ENCODE results near the gene TCEAL6.
"Not testable (repeated sequence)": the region's sequence is repeated elsewhere in the genome, so short reads cannot be mapped to it uniquely, and the experiment has no call there.

Gene TCEAL6

GRCh38 chrX:102142274-102142673, at the start of gene TCEAL6:
TCEAL6 (minus strand) TSS chrX:102142481.
- not testable (repeated sequence) for H3K36me3 ChIP-seq (ENCODE audit: control insufficient read depth, insufficient read depth, low read length); H3K9ac ChIP-seq (ENCODE audit: low read depth, low read length); H3K9me3 ChIP-seq (ENCODE audit: control insufficient read depth, insufficient read depth, low read length); H3K4me1 ChIP-seq (ENCODE audit: control insufficient read depth, insufficient read depth, low read length)
- Histone ChIP-seq H3K4me3 (ENCODE audit: low read depth, low read length) (peak within 1 kb of the TSS; percentile 30), H3K27me3 (ENCODE audit: control insufficient read depth, insufficient read depth, low read length) (peaks cover 18% of the 10 kb centered on the region)

- no peaks in the 10 kb centered on the region for H3K9me3 ChIP-seq (ENCODE audit: control insufficient read depth, insufficient read depth, low read length)
- no peak overlapping the region for H3K4me3 ChIP-seq (ENCODE audit: low read depth, low read length)
- no peaks in the 10 kb centered on the region for H3K27me3 ChIP-seq (ENCODE audit: control insufficient read depth, insufficient read depth, low read length)
- H3K9ac ChIP-seq (ENCODE audit: low read depth, low read length), result no peak overlapping the region
- H3K36me3 ChIP-seq (ENCODE audit: control insufficient read depth, insufficient read depth, low read length), result no peaks in the 10 kb centered on the region
- H3K4me1 ChIP-seq (ENCODE audit: control insufficient read depth, insufficient read depth, low read length), result no peaks in the 10 kb centered on the region
Observed at GRCh38 chrX:102185967-102186720, 43.9 kb upstream of the TCEAL6 start.

GRCh38 chrX:102155806-102156179, 13.5 kb upstream of the TCEAL6 start, which contains the start of gene BEX5:
BEX5 (minus strand) TSS chrX:102155977; CDS start chrX:102154265, 1,712 bp downstream.
- H3K36me3 ChIP-seq (ENCODE audit: control insufficient read depth, insufficient read depth, low read length), result no peaks in the 10 kb centered on the region
- peak within 1 kb of the TSS; percentile 65 for H3K4me3 ChIP-seq (ENCODE audit: low read depth, low read length)
- no peaks in the 10 kb centered on the region for H3K4me1 ChIP-seq (ENCODE audit: control insufficient read depth, insufficient read depth, low read length)
- H3K9me3 ChIP-seq (ENCODE audit: control insufficient read depth, insufficient read depth, low read length), result no peaks in the 10 kb centered on the region
- no peak within 1 kb of the TSS for H3K9ac ChIP-seq (ENCODE audit: low read depth, low read length)
- peaks cover 4% of the 10 kb centered on the region for H3K27me3 ChIP-seq (ENCODE audit: control insufficient read depth, insufficient read depth, low read length)

DNA sequence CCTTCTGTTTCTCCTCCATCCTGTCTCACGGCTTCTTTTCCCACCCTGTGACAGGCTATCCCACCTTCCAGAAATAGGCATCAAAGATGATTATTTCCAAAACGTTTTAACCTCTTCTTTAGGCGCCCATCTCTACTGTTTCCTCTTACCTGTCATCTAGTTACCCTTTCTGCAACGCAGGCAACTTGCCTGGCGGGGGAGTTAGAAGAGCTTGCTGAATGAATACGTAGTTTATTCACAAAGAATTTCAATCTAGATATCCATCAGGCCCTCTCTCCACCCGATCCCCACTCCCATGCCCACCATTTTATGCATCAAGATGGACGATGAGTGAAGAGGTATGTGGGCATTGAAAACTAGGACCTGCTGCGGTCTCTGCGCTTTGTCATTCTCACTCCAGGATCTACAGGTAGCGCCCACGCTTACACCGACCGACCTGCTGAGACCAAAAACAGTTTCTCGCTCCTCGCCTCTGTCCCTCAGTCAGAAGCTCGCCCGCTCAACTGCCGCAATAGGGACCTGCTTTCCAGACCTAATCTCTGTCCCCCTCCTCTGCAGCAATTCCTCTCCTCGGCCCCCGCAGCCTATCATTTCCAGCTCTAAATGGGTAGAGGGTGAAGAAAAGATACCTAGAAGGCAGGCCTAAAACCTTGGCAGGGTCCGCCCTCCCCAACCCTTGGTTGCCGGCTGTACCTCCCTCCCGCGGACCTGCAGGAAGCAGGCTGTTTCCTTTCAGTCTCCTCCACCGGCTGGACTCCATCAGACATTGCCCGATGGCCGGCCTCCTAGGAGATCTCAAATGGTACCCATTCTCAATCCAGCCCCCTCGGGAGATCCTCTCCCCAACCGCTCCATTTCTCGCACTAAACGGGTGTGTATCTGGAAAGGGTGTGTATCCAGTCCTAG, 12.9 kb upstream of the TCEAL6 start:
- Histone ChIP-seq H3K4me1 (ENCODE audit: control insufficient read depth, insufficient read depth, low read length) (no peaks in the 10 kb centered on the region), H3K9me3 (ENCODE audit: control insufficient read depth, insufficient read depth, low read length) (no peaks in the 10 kb centered on the region), H3K36me3 (ENCODE audit: control insufficient read depth, insufficient read depth, low read length) (no peaks in the 10 kb centered on the region), H3K9ac (ENCODE audit: low read depth, low read length) (no peak overlapping the region), H3K27me3 (ENCODE audit: control insufficient read depth, insufficient read depth, low read length) (peaks cover 4% of the 10 kb centered on the region), H3K4me3 (ENCODE audit: low read depth, low read length) (peak overlapping the region; percentile 65)

DNA sequence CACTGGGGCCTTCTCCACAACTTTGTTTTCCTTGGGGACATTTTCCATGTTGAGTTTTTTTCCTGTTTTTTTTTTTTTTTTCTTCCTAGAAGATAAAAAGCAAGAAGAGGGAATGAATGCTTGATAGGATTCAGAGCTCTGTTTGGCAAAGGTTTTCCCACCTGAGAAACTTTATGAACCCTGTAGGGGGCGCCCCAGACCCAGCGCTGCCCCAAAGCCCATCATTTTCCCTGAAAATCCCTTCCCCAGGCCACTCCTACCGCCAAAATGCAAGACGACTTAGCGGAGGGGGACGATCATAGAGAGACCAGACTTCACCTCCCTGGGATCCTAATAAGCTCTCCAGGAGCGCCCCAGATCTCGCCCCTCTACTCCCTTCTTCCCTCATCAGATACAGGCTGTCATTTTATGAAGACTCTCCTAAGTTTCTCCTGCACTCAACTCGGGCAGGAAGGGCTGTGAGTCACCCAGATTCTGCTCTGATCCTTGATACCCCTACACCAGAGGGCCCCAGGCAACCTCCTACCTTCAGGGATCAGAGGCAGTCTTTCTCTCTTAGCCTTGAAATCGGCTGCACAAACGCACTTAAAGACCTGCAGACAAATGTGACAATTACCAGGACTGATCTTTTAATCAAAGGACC, 12.1 kb upstream of the TCEAL6 start:
- Histone ChIP-seq H3K4me3 (ENCODE audit: low read depth, low read length) (peak overlapping the region; percentile 65), H3K4me1 (ENCODE audit: control insufficient read depth, insufficient read depth, low read length) (no peaks in the 10 kb centered on the region), H3K27me3 (ENCODE audit: control insufficient read depth, insufficient read depth, low read length) (peaks cover 4% of the 10 kb centered on the region), H3K9ac (ENCODE audit: low read depth, low read length) (no peak overlapping the region), H3K36me3 (ENCODE audit: control insufficient read depth, insufficient read depth, low read length) (no peaks in the 10 kb centered on the region), H3K9me3 (ENCODE audit: control insufficient read depth, insufficient read depth, low read length) (no peaks in the 10 kb centered on the region)

DNA sequence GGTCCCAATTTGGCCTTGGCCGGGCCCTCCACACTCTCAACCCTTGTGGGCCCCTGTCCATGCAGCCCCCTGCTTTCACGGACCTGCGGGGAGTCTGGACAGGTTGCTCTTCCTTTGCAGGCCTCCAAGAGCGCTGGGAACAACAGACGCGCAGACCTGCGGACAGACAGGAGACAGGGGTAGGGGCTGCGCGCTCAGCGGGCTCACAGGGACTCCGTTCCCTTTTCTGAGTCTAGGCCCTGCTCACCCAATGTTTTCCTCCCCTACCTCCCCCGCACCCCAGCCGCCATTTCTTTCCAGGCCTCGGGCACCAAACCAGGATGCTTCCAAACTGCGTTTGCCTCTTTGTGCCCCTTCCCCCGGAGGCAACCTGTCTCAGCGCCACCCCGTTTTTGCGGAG, 650 bp downstream of the TCEAL6 start:
- H3K9ac ChIP-seq (ENCODE audit: low read depth, low read length); H3K9me3 ChIP-seq (ENCODE audit: control insufficient read depth, insufficient read depth, low read length); H3K36me3 ChIP-seq (ENCODE audit: control insufficient read depth, insufficient read depth, low read length); H3K4me1 ChIP-seq (ENCODE audit: control insufficient read depth, insufficient read depth, low read length): not testable (repeated sequence)
- Histone ChIP-seq H3K4me3 (ENCODE audit: low read depth, low read length) (peak overlapping the region; percentile 30), H3K27me3 (ENCODE audit: control insufficient read depth, insufficient read depth, low read length) (peaks cover 18% of the 10 kb centered on the region)

GRCh38 chrX:102140876-102141275, 1.4 kb downstream of the TCEAL6 start:
- H3K36me3 ChIP-seq (ENCODE audit: control insufficient read depth, insufficient read depth, low read length); H3K9ac ChIP-seq (ENCODE audit: low read depth, low read length); H3K4me1 ChIP-seq (ENCODE audit: control insufficient read depth, insufficient read depth, low read length); H3K4me3 ChIP-seq (ENCODE audit: low read depth, low read length); H3K9me3 ChIP-seq (ENCODE audit: control insufficient read depth, insufficient read depth, low read length): not testable (repeated sequence)
- peaks cover 18% of the 10 kb centered on the region for H3K27me3 ChIP-seq (ENCODE audit: control insufficient read depth, insufficient read depth, low read length)

DNA sequence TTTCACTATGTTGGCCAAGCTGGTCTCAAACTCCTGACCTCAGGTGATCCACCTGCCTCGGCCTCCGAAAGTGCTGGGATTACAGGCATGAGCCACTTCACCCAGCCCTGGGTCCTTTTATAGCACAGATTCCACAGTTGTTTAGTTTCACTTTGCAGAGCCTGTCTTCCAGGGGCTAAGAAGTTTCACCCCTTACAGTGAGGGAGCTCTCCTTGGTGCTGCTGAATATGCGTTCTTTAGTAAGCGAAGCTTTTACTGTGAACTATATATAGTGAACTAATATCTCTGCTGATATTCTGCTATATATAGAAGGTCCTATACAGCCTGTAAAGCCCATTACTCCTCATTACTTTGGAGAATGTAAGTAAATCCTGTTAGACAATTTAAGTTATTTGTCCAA, 4.2 kb downstream of the TCEAL6 start:
- no peak overlapping the region for H3K9ac ChIP-seq (ENCODE audit: low read depth, low read length)
- H3K9me3 ChIP-seq (ENCODE audit: control insufficient read depth, insufficient read depth, low read length), result no peaks in the 10 kb centered on the region
- H3K36me3 ChIP-seq (ENCODE audit: control insufficient read depth, insufficient read depth, low read length), result no peaks in the 10 kb centered on the region
- peaks cover 12% of the 10 kb centered on the region for H3K27me3 ChIP-seq (ENCODE audit: control insufficient read depth, insufficient read depth, low read length)
- H3K4me3 ChIP-seq (ENCODE audit: low read depth, low read length), result no peak overlapping the region
- no peaks in the 10 kb centered on the region for H3K4me1 ChIP-seq (ENCODE audit: control insufficient read depth, insufficient read depth, low read length)

- H3K27me3 ChIP-seq (ENCODE audit: control insufficient read depth, insufficient read depth, low read length), result peaks cover 13% of the 10 kb centered on the region
- no peaks in the 10 kb centered on the region for H3K4me1 ChIP-seq (ENCODE audit: control insufficient read depth, insufficient read depth, low read length)
- H3K9ac ChIP-seq (ENCODE audit: low read depth, low read length), result no peak overlapping the region
- no peaks in the 10 kb centered on the region for H3K36me3 ChIP-seq (ENCODE audit: control insufficient read depth, insufficient read depth, low read length)
- no peaks in the 10 kb centered on the region for H3K9me3 ChIP-seq (ENCODE audit: control insufficient read depth, insufficient read depth, low read length)
- no peak overlapping the region for H3K4me3 ChIP-seq (ENCODE audit: low read depth, low read length)
Observed at GRCh38 chrX:102129473-102129872, 12.8 kb downstream of the TCEAL6 start.

DNA sequence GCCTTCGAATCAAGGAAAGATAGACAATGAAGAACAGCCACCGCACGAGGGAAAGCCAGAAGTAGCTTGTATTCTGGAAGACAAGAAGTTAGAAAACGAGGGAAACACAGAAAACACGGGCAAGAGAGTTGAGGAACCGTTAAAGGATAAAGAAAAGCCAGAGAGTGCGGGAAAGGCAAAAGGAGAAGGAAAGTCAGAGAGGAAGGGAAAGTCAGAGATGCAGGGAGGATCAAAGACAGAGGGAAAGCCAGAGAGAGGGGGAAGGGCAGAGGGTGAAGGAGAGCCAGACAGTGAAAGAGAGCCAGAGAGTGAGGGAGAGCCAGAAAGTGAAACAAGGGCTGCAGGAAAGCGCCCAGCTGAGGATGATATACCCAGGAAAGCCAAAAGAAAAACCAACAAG, 15.4 kb downstream of the TCEAL6 start:
- H3K36me3 ChIP-seq (ENCODE audit: control insufficient read depth, insufficient read depth, low read length), result no peaks in the 10 kb centered on the region
- no peak overlapping the region for H3K9ac ChIP-seq (ENCODE audit: low read depth, low read length)
- H3K27me3 ChIP-seq (ENCODE audit: control insufficient read depth, insufficient read depth, low read length), result peaks cover 27% of the 10 kb centered on the region
- H3K4me1 ChIP-seq (ENCODE audit: control insufficient read depth, insufficient read depth, low read length), result no peaks in the 10 kb centered on the region
- no peak overlapping the region for H3K4me3 ChIP-seq (ENCODE audit: low read depth, low read length)
- H3K9me3 ChIP-seq (ENCODE audit: control insufficient read depth, insufficient read depth, low read length), result no peaks in the 10 kb centered on the region

GRCh38 chrX:102126080-102126818, 16.0 kb downstream of the TCEAL6 start:
- H3K9ac ChIP-seq (ENCODE audit: low read depth, low read length), result not testable (repeated sequence)
- H3K27me3 ChIP-seq (ENCODE audit: control insufficient read depth, insufficient read depth, low read length), result peaks cover 27% of the 10 kb centered on the region

More at GRCh38 chrX:102126080-102126818, 16.0 kb downstream of the TCEAL6 start:
- H3K4me3 ChIP-seq (ENCODE audit: low read depth, low read length), result peak overlapping the region; percentile 50
- not testable (repeated sequence) for H3K9me3 ChIP-seq (ENCODE audit: control insufficient read depth, insufficient read depth, low read length); H3K4me1 ChIP-seq (ENCODE audit: control insufficient read depth, insufficient read depth, low read length); H3K36me3 ChIP-seq (ENCODE audit: control insufficient read depth, insufficient read depth, low read length)
